ENCODE data around the gene CFAP20DC. TPM values are rescaled to one million over a fixed set of nuclear protein-coding genes. Genes with fewer than 3 reads are reported as not detected.

Gene CFAP20DC
- total and polyA plus RNA-seq, 10 of the 15 experiments (the other 5 are each of a cell fraction or from before 2014, with no cell fraction given) = 0.53 to 11.6 (median 2.0) TPM

- ChIA-PET SMC1A (ENCODE audit: uncharacterized antibody, unreplicated experiment) (no interaction called here), RAD21 (ENCODE audit: unreplicated experiment) (no interaction called here), POLR2A (no interaction called here), CTCF (no interaction called here)
- H3K27ac ChIP-seq (ENCODE audit: control insufficient read depth, insufficient read depth) = no peak overlapping the region
- no peaks in the 10 kb centered on the region for H3K27me3 ChIP-seq (replicated peaks in 1 of 2; ENCODE audit: control insufficient read depth in 2 of 2, insufficient read depth in 2 of 2, low read length in 1 of 2)
- H3K4me2 ChIP-seq (ENCODE audit: control insufficient read depth, insufficient read depth) = no peak overlapping the region
- no peak overlapping the region for H3K9ac ChIP-seq (ENCODE audit: control insufficient read depth, insufficient read depth, low read length)
- H3K36me3 ChIP-seq (ENCODE audit: control insufficient read depth in 2 of 2, insufficient read depth in 2 of 2, low read length in 1 of 2) = no peaks in the 10 kb centered on the region
- H2AFZ ChIP-seq (ENCODE audit: control insufficient read depth, low read depth, low read length) = no peak overlapping the region
- in situ Hi-C loops (cut with MboI) (no loop called here), intact Hi-C loops (cut with micrococcal nuclease; ENCODE audit: unreplicated experiment) (no loop called here)
- no peaks in the 10 kb centered on the region for H3K9me3 ChIP-seq (replicated peaks; ENCODE audit: control insufficient read depth, insufficient read depth, low read length)
- 23% methylated on average over 8 of the region's 8 CpGs for WGBS (ENCODE audit: insufficient coverage, insufficient replicate concordance, low lambda C conversion rate, missing lambda C conversion rate)
- no peaks in the 10 kb centered on the region for H4K20me1 ChIP-seq (ENCODE audit: control insufficient read depth, insufficient read depth)
- TF ChIP-seq TCF7 (IDR thresholded peaks at IDR 0.05; ENCODE audit: borderline replicate concordance) (no peak), FOS (IDR thresholded peaks at IDR 0.05; ENCODE audit: borderline replicate concordance, extremely low read depth, insufficient read length) (no peak), JUND (IDR thresholded peaks at IDR 0.05; ENCODE audit: low read depth, low read length) (no peak), POU2F2 (IDR thresholded peaks at IDR 0.05; ENCODE audit: borderline replicate concordance, low read depth, low read length) (no peak), MTA2 (IDR thresholded peaks at IDR 0.05; ENCODE audit: low read depth) (no peak), WRNIP1 (IDR thresholded peaks at IDR 0.05; ENCODE audit: borderline replicate concordance, low read depth, low read length) (no peak), NKRF (conservative IDR thresholded peaks at IDR 0.05) (no peak), YY1 (IDR thresholded peaks at IDR 0.05; ENCODE audit: low read depth, low read length) (no peak), MLLT1 (IDR thresholded peaks at IDR 0.05) (no peak), RFX5 (IDR thresholded peaks at IDR 0.05; ENCODE audit: low read depth, low read length) (no peak), ZNF207 (IDR thresholded peaks at IDR 0.05; ENCODE audit: borderline replicate concordance) (no peak), SMAD5 (IDR thresholded peaks at IDR 0.05; ENCODE audit: low read depth) (no peak), SREBF2 (IDR thresholded peaks at IDR 0.05; ENCODE audit: low read length) (no peak), STAT1 (conservative IDR thresholded peaks at IDR 0.05) (no peak), SIN3A (IDR thresholded peaks at IDR 0.05; ENCODE audit: low read depth, low read length) (no peak), GATAD2B (conservative IDR thresholded peaks at IDR 0.05; ENCODE audit: low read depth) (no peak), ZNF217 (IDR thresholded peaks at IDR 0.05) (no peak)
- TF ChIP-seq, protein P1, sequence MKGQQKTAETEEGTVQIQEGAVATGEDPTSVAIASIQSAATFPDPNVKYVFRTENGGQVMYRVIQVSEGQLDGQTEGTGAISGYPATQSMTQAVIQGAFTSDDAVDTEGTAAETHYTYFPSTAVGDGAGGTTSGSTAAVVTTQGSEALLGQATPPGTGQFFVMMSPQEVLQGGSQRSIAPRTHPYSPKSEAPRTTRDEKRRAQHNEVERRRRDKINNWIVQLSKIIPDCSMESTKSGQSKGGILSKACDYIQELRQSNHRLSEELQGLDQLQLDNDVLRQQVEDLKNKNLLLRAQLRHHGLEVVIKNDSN (IDR thresholded peaks at IDR 0.05; ENCODE audit: borderline replicate concordance, extremely low read length, insufficient read depth, low read depth, low read length) = no peak
- H3K4me1 ChIP-seq (ENCODE audit: control insufficient read depth, insufficient read depth, low read length) = no peaks in the 10 kb centered on the region
- no peak for ATAC-seq
- no peak for FAIRE-seq
- H3K4me3 ChIP-seq = no peak overlapping the region
- H3K79me2 ChIP-seq (ENCODE audit: control insufficient read depth, insufficient read depth, low read length) = no peaks in the 10 kb centered on the region
- DNase-seq (ENCODE audit: low read depth, low spot score) = no peak
- no TSS peak for BruUV-seq (replicated peaks)
Observed at GRCh38 chr3:58711871-58712270, 338.0 kb downstream of the CFAP20DC start.
